ENCODE measurements around the gene STK35. TPM values are rescaled to one million over a fixed set of nuclear protein-coding genes. Genes with fewer than 3 reads are reported as not detected.
A peak's percentile ranks its signal among the peaks of the same experiment; 100 is the strongest.

STK35 gene
- total and polyA plus RNA-seq, 9 donors, result 5.8 to 11.1 (median 8.3) TPM

DNA sequence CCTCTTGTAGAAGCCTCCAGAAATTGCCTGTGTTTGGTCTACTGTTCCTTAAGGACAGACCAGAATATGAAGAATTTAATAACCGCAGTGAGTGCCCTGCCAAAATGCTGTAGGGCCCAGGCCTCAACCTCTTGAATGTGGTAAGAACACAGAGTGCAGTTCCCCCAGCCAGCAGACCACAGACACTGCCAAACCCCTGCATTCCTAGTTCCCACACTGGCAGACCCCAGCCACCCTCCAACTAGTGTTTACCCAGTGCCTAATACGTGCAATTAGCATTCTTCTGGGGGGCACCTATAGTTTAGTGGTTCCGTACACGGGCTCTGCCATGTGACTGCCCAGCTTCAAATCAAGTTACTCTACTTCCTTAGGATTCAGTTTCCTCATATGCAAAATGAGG lies 51.7 kb downstream of the STK35 start:
- WGBS (ENCODE audit: insufficient coverage), result 73% methylated on average over 4 of the region's 4 CpGs
- Histone ChIP-seq H3K36me3 (ENCODE audit: control insufficient read depth, insufficient read depth, low read length) (no peaks in the 10 kb centered on the region), H3K27me3 (ENCODE audit: control insufficient read depth, insufficient read depth, low read length) (no peaks in the 10 kb centered on the region), H3K9me3 (replicated peaks; ENCODE audit: control insufficient read depth, low read depth, low read length) (no peaks in the 10 kb centered on the region), H3K4me3 (ENCODE audit: low read length) (no peak overlapping the region), H3K27ac (ENCODE audit: low read length) (no peak overlapping the region), H3K4me1 (ENCODE audit: control insufficient read depth, insufficient read depth, low read length) (peaks cover 11% of the 10 kb centered on the region)
- DNase-seq, result no peak

DNA sequence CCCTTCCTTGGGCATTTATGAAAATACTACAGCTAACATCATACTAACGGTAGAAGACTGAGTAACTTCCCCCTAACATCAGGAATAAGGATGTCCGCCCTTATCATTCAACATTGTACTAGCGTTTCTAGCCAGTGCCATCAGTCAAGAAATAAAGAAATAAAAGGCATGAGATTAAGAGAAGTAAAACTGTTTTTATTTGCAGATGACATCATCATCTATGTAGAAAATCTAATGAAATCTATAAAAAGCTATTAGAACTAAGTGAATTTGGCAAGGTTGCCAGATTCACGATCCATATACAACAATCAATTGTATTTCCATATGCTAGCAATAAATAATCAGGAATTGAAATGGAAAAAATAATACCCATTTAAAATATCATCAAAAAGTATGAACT lies 54.6 kb downstream of the STK35 start:
- Histone ChIP-seq H3K36me3 (ENCODE audit: control insufficient read depth, insufficient read depth, low read length) (no peaks in the 10 kb centered on the region), H3K4me3 (ENCODE audit: low read length) (no peak overlapping the region), H3K9me3 (replicated peaks; ENCODE audit: control insufficient read depth, low read depth, low read length) (no peaks in the 10 kb centered on the region), H3K27ac (ENCODE audit: low read length) (no peak overlapping the region), H3K27me3 (ENCODE audit: control insufficient read depth, insufficient read depth, low read length) (no peaks in the 10 kb centered on the region), H3K4me1 (ENCODE audit: control insufficient read depth, insufficient read depth, low read length) (peaks cover 10% of the 10 kb centered on the region)
- WGBS (ENCODE audit: insufficient coverage), result no CpG with 5 or more reads among the region's 4 CpGs
- no peak for DNase-seq

DNA sequence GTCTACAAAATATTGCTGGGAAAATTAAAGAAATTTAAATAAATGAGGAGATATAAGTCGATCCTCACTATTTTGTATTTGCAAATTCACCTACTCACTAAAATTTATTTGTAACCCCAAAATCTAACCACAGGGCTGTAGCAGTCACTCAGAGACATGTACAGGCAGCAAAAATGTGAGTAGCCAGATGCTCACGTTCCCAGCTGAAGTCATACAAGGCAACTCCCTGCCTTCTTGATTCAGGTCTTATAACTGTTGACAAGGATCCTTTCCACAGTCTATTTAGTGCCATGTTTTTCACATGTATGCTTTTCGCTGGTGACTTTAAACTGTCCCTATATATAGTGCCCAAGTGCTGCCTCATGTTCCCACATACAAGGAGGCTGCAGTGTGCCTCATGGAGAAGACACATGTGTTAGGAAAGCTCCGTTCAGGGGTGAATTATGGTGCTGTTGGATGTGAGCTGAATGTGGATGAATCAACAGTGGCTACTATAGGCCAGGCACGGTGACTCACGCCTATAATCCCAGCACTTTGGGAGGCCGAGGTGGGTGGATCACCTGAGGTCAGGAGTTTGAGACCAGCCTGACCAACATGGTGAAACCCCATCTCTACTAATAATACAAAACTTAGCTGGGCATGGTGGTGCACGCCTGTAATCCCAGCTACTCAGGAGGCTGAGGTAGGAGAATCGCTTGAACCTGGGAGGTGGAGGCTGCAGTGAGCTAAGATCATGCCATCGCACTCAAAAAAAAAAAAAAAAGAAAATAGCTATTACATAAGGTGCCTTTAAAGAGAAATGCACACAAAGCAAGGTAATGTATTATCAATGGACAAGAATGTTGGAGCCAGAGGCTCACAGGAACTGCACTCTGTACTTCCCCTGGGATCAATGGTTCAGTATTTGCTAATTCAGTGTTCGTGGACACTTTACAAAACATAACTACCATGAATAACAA lies 55.3 kb downstream of the STK35 start:
- Histone ChIP-seq H3K9me3 (replicated peaks; ENCODE audit: control insufficient read depth, low read depth, low read length) (no peaks in the 10 kb centered on the region), H3K4me3 (ENCODE audit: low read length) (no peak overlapping the region), H3K27me3 (ENCODE audit: control insufficient read depth, insufficient read depth, low read length) (no peaks in the 10 kb centered on the region), H3K36me3 (ENCODE audit: control insufficient read depth, insufficient read depth, low read length) (no peaks in the 10 kb centered on the region), H3K4me1 (ENCODE audit: control insufficient read depth, insufficient read depth, low read length) (peaks cover 4% of the 10 kb centered on the region), H3K27ac (ENCODE audit: low read length) (no peak overlapping the region)
- no peak for DNase-seq
- WGBS (ENCODE audit: insufficient coverage), result 56% methylated on average over 2 of the region's 11 CpGs

DNA sequence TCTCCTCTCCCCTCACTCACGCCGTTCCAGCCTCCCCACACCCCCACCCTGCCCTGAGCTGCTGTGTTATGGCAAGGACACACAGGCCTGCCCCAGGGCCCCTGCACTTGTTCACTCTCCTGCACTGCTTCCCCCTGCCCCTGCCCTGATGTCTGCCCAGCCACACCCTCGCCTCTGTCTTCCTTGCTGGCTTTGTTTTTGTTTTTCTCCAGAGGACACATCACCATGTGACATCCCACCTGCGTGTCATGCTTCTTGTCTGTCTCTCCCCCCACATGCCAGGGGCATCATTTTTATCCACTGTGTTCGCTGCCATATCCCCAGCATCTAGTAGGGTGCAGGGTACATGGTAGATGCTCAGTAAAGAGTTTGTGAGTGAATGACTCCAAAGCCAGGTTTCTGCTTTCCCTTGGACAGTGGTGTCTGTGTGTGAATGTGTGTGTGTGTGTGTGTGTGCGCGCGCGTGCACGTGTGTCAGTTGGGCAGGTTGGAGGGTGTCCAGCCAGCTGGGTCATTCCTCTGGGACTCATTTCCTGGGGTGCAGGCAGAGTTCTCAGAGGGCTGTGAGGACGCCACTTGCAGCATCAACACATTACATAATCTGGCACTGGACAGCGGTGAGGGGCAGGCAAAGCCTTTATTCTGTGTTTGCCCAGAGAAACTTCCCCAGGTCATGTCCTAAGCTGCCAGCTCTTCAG lies 60.6 kb downstream of the STK35 start:
- 63% methylated on average over 5 of the region's 12 CpGs for WGBS (ENCODE audit: insufficient coverage)
- H3K27me3 ChIP-seq (ENCODE audit: control insufficient read depth, insufficient read depth, low read length), result peaks cover 2% of the 10 kb centered on the region
- H3K4me1 ChIP-seq (ENCODE audit: control insufficient read depth, insufficient read depth, low read length), result no peaks in the 10 kb centered on the region
- no peak overlapping the region for H3K27ac ChIP-seq (ENCODE audit: low read length)
- DNase-seq, result no peak
- H3K36me3 ChIP-seq (ENCODE audit: control insufficient read depth, insufficient read depth, low read length), result no peaks in the 10 kb centered on the region
- no peak overlapping the region for H3K4me3 ChIP-seq (ENCODE audit: low read length)
- no peaks in the 10 kb centered on the region for H3K9me3 ChIP-seq (replicated peaks; ENCODE audit: control insufficient read depth, low read depth, low read length)

DNA sequence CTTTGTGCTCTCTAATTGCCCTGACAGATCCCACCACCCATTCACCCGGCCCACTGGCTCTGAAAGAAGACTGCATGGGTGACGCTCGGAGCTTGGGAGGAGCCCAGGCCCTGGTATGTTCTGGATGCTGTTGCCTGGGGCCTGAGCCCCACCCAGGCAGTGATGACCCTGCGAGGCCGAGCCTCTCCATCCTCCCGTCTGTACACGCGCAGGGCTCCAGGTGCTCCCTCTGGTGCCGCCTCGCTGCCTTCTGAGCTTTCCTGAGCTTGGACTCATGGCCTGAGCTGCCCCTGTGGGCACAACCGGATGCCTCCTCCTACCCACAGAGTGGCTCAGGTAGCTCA lies 61.2 kb downstream of the STK35 start:
- Histone ChIP-seq H3K27ac (ENCODE audit: low read length) (no peak overlapping the region), H3K27me3 (ENCODE audit: control insufficient read depth, insufficient read depth, low read length) (peaks cover 2% of the 10 kb centered on the region), H3K9me3 (replicated peaks; ENCODE audit: control insufficient read depth, low read depth, low read length) (no peaks in the 10 kb centered on the region), H3K36me3 (ENCODE audit: control insufficient read depth, insufficient read depth, low read length) (no peaks in the 10 kb centered on the region), H3K4me3 (ENCODE audit: low read length) (no peak overlapping the region), H3K4me1 (ENCODE audit: control insufficient read depth, insufficient read depth, low read length) (no peaks in the 10 kb centered on the region)
- no peak for DNase-seq
- WGBS (ENCODE audit: insufficient coverage), result 85% methylated on average over 11 of the region's 11 CpGs

DNA sequence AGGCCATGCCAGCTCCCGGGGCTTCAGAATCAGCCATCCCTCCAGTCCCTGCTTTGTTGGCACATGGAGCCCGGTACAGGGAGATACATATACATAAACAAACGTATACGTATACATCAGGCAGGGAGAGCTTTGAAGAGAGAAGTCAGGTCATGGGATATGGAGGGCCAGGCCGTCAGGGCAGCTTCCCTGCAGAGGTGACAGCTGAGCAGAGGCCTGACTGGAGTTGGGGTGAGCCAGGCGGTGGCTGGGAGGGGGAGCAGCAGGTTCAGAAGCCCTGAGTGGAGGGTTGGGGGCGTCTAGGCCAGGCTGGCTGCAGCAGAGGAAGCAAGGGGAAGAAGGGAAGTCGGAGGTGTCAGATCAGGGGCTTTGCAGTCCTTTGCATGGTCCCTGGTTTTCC lies 61.7 kb downstream of the STK35 start:
- Histone ChIP-seq H3K4me3 (ENCODE audit: low read length) (no peak overlapping the region), H3K9me3 (replicated peaks; ENCODE audit: control insufficient read depth, low read depth, low read length) (no peaks in the 10 kb centered on the region), H3K4me1 (ENCODE audit: control insufficient read depth, insufficient read depth, low read length) (no peaks in the 10 kb centered on the region), H3K27ac (ENCODE audit: low read length) (no peak overlapping the region), H3K27me3 (ENCODE audit: control insufficient read depth, insufficient read depth, low read length) (peaks cover 2% of the 10 kb centered on the region), H3K36me3 (ENCODE audit: control insufficient read depth, insufficient read depth, low read length) (no peaks in the 10 kb centered on the region)
- DNase-seq, result no peak
- 75% methylated on average over 8 of the region's 8 CpGs for WGBS (ENCODE audit: insufficient coverage)

DNA sequence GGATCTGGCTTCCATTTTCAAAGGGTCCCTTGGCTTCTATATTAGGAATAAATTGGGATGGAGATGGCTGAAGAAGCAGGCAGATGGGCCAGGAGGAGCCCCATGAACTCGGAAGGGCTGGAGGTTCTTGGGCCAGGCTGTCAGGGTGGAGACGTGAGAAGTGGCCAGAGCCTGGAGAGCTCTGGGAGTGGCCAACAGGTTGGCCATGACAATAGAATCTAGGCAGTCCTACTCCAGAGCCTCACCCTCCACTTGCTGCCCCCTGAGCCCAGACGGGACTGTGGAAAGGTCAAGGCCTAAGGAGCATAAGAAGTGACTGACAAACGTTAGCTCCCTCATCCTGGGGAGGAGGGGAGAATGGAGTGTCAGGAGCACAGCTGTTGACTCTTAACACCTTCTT lies 62.1 kb downstream of the STK35 start:
- no peaks in the 10 kb centered on the region for H3K4me1 ChIP-seq (ENCODE audit: control insufficient read depth, insufficient read depth, low read length)
- 63% methylated on average over 2 of the region's 4 CpGs for WGBS (ENCODE audit: insufficient coverage)
- no peaks in the 10 kb centered on the region for H3K9me3 ChIP-seq (replicated peaks; ENCODE audit: control insufficient read depth, low read depth, low read length)
- H3K27me3 ChIP-seq (ENCODE audit: control insufficient read depth, insufficient read depth, low read length), result peaks cover 2% of the 10 kb centered on the region
- no peaks in the 10 kb centered on the region for H3K36me3 ChIP-seq (ENCODE audit: control insufficient read depth, insufficient read depth, low read length)
- H3K4me3 ChIP-seq (ENCODE audit: low read length), result no peak overlapping the region
- H3K27ac ChIP-seq (ENCODE audit: low read length), result no peak overlapping the region
- DNase-seq, result no peak

DNA sequence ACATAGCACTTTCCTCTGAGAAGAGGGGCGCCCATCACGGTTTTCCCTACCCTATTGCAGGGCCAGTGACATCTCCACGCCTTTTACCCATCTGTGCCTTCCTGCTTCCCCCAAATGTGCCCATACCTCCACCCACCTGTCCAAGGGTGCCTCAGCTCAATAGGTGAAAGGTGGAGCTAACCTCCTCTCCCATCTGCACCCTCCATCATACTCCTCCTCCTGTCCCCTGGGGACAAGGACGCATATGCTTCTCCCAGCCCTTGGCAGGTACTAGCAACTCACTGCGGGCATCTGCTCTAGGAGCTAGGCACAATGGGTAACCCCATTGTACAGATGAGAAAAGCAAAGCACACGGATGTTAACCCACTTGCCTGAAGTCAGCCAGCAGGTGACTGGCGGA lies 62.8 kb downstream of the STK35 start:
- WGBS (ENCODE audit: insufficient coverage), result 90% methylated on average over 6 of the region's 7 CpGs

DNA sequence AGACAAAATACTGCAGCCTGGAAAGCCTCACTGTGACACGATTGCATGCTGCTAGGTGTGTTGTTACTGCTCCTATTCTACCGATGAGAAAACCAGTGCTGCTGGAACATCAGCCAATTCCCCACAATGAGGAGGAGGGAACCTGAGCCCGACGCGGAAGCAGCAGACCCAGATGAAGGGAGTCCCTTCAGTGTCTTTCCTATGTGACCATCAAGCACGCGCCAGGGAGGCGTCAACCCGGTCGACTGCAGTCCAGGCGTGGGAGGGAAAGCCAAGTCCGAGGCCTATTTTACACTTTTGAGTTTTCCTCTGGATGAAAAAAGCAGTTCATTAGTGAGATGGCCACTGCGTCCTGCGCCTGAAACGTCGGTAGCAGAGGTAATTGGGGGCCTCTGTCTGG lies 63.3 kb downstream of the STK35 start:
- peaks cover 2% of the 10 kb centered on the region for H3K27me3 ChIP-seq (ENCODE audit: control insufficient read depth, insufficient read depth, low read length)
- H3K36me3 ChIP-seq (ENCODE audit: control insufficient read depth, insufficient read depth, low read length), result no peaks in the 10 kb centered on the region
- H3K4me3 ChIP-seq (ENCODE audit: low read length), result no peak overlapping the region
- H3K4me1 ChIP-seq (ENCODE audit: control insufficient read depth, insufficient read depth, low read length), result no peaks in the 10 kb centered on the region
- H3K9me3 ChIP-seq (replicated peaks; ENCODE audit: control insufficient read depth, low read depth, low read length), result no peaks in the 10 kb centered on the region
- 38% methylated on average over 16 of the region's 16 CpGs for WGBS (ENCODE audit: insufficient coverage)
- peak; percentile 40 for DNase-seq
- H3K27ac ChIP-seq (ENCODE audit: low read length), result no peak overlapping the region

More for the DNA sequence above, 62.8 kb downstream of the STK35 start:
- Histone ChIP-seq H3K27me3 (ENCODE audit: control insufficient read depth, insufficient read depth, low read length) (peaks cover 2% of the 10 kb centered on the region), H3K36me3 (ENCODE audit: control insufficient read depth, insufficient read depth, low read length) (no peaks in the 10 kb centered on the region), H3K4me1 (ENCODE audit: control insufficient read depth, insufficient read depth, low read length) (no peaks in the 10 kb centered on the region), H3K27ac (ENCODE audit: low read length) (no peak overlapping the region), H3K4me3 (ENCODE audit: low read length) (no peak overlapping the region), H3K9me3 (replicated peaks; ENCODE audit: control insufficient read depth, low read depth, low read length) (no peaks in the 10 kb centered on the region)
- no peak for DNase-seq

DNA sequence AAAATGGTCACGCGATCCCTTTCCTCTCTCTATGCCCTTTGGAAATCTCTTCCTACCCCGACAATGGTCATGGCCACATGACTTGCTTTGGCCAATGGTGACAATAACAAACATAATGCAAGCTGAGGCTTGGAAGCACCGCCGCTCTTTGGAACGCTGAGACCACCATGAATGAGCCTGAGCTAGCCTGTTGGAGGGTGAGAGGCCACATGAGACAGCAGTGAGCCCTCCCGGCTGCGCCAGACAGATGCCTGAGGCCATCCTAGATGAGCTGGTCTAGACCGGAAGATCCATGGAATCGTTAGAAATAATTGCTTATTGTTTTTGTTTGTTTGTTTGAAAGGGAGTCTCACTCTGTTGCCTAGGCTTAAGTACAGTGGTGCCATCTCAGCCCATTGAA lies 64.2 kb downstream of the STK35 start:
- Histone ChIP-seq H3K27me3 (ENCODE audit: control insufficient read depth, insufficient read depth, low read length) (peaks cover 2% of the 10 kb centered on the region), H3K9me3 (replicated peaks; ENCODE audit: control insufficient read depth, low read depth, low read length) (no peaks in the 10 kb centered on the region), H3K4me1 (ENCODE audit: control insufficient read depth, insufficient read depth, low read length) (no peaks in the 10 kb centered on the region), H3K27ac (ENCODE audit: low read length) (no peak overlapping the region), H3K4me3 (ENCODE audit: low read length) (no peak overlapping the region), H3K36me3 (ENCODE audit: control insufficient read depth, insufficient read depth, low read length) (no peaks in the 10 kb centered on the region)
- no peak for DNase-seq
- WGBS (ENCODE audit: insufficient coverage), result 91% methylated on average over 10 of the region's 10 CpGs

All from muscle of leg (tissue), 11 donors.